ENCODE results near the gene HECW1. TPM values are rescaled to one million over a fixed set of nuclear protein-coding genes. Genes with fewer than 3 reads are reported as not detected.

HECW1 gene
- total and polyA plus RNA-seq, 2 experiments from 2014 or later, result 2.0 to 4.8 TPM

- no peak overlapping the region for H2AFZ ChIP-seq
- H3F3A ChIP-seq (ENCODE audit: insufficient read depth), result peaks cover 9% of the 10 kb centered on the region
- WGBS, 2 experiments (ENCODE audit: low coverage in 1 of 2, low lambda C conversion rate in 2 of 2, missing lambda C conversion rate in 2 of 2), result 98 to 99% methylated on average over 4 of the region's 4 CpGs
- in situ Hi-C loops (cut with MboI), result no loop called here
- H3K36me3 ChIP-seq (ENCODE audit: low read depth), result no peaks in the 10 kb centered on the region
- H3K4me3 ChIP-seq, result no peak overlapping the region
- DNase-seq, result no peak
- H3K9ac ChIP-seq, result no peak overlapping the region
- H3K9me3 ChIP-seq (ENCODE audit: low read depth), result no peaks in the 10 kb centered on the region
- TF ChIP-seq EZH2phosphoT487 (IDR thresholded peaks at IDR 0.05; ENCODE audit: insufficient read depth, low read depth), result no peak
- no peak overlapping the region for H3K27ac ChIP-seq
- no peaks in the 10 kb centered on the region for H3K9me2 ChIP-seq (ENCODE audit: insufficient read depth)
- no peaks in the 10 kb centered on the region for H4K20me1 ChIP-seq (ENCODE audit: insufficient read depth)
- no peak overlapping the region for H3K4me2 ChIP-seq (ENCODE audit: unreplicated experiment)
- no peaks in the 10 kb centered on the region for H3K79me2 ChIP-seq (ENCODE audit: insufficient read depth)
- peaks cover 19% of the 10 kb centered on the region for H3K4me1 ChIP-seq (ENCODE audit: insufficient read depth)
- H3K27me3 ChIP-seq (replicated peaks; ENCODE audit: insufficient read depth), result no peaks in the 10 kb centered on the region
Measured at GRCh38 chr7:43138710-43139109, 26.3 kb downstream of the HECW1 start.

- H3K27me3 ChIP-seq (replicated peaks; ENCODE audit: insufficient read depth), result no peaks in the 10 kb centered on the region
- no peaks in the 10 kb centered on the region for H4K20me1 ChIP-seq (ENCODE audit: insufficient read depth)
- no peaks in the 10 kb centered on the region for H3K9me3 ChIP-seq (ENCODE audit: low read depth)
- in situ Hi-C loops (cut with MboI), result no loop called here
- no peaks in the 10 kb centered on the region for H3K79me2 ChIP-seq (ENCODE audit: insufficient read depth)
- no peaks in the 10 kb centered on the region for H3K36me3 ChIP-seq (ENCODE audit: low read depth)
- TF ChIP-seq EZH2 (IDR thresholded peaks at IDR 0.05; ENCODE audit: insufficient read depth, poor library complexity, severe bottlenecking) (no peak), EZH2phosphoT487 (IDR thresholded peaks at IDR 0.05; ENCODE audit: insufficient read depth, low read depth) (no peak)
- no peak overlapping the region for H2AFZ ChIP-seq
- peak; percentile 19 for DNase-seq
- no peak overlapping the region for H3K9ac ChIP-seq
- H3F3A ChIP-seq (ENCODE audit: insufficient read depth), result peaks cover 9% of the 10 kb centered on the region
- no peak overlapping the region for H3K4me3 ChIP-seq
- 60 to 72% methylated on average over 2 of the region's 2 CpGs for WGBS, 2 experiments (ENCODE audit: low coverage in 1 of 2, low lambda C conversion rate in 2 of 2, missing lambda C conversion rate in 2 of 2)
- no peaks in the 10 kb centered on the region for H3K9me2 ChIP-seq (ENCODE audit: insufficient read depth)
- no peak overlapping the region for H3K27ac ChIP-seq
- H3K4me2 ChIP-seq (ENCODE audit: unreplicated experiment), result no peak overlapping the region
- peaks cover 19% of the 10 kb centered on the region for H3K4me1 ChIP-seq (ENCODE audit: insufficient read depth)
Measured at GRCh38 chr7:43139137-43139536, 26.7 kb downstream of the HECW1 start.

- no peaks in the 10 kb centered on the region for H3K9me3 ChIP-seq (ENCODE audit: low read depth)
- no peaks in the 10 kb centered on the region for H3K36me3 ChIP-seq (ENCODE audit: low read depth)
- H3K4me3 ChIP-seq, result no peak overlapping the region
- H2AFZ ChIP-seq, result no peak overlapping the region
- H3K27me3 ChIP-seq (replicated peaks; ENCODE audit: insufficient read depth), result no peaks in the 10 kb centered on the region
- DNase-seq, result no peak
- H3K27ac ChIP-seq, result no peak overlapping the region
- peaks cover 16% of the 10 kb centered on the region for H3K4me1 ChIP-seq (ENCODE audit: insufficient read depth)
- no peaks in the 10 kb centered on the region for H3K9me2 ChIP-seq (ENCODE audit: insufficient read depth)
- H3K4me2 ChIP-seq (ENCODE audit: unreplicated experiment), result no peak overlapping the region
- no peak overlapping the region for H3K9ac ChIP-seq
- H3F3A ChIP-seq (ENCODE audit: insufficient read depth), result peaks cover 9% of the 10 kb centered on the region
- in situ Hi-C loops (cut with MboI), result no loop called here
- TF ChIP-seq EZH2phosphoT487 (IDR thresholded peaks at IDR 0.05; ENCODE audit: insufficient read depth, low read depth) (no peak), EZH2 (IDR thresholded peaks at IDR 0.05; ENCODE audit: insufficient read depth, poor library complexity, severe bottlenecking) (no peak)
- H3K79me2 ChIP-seq (ENCODE audit: insufficient read depth), result no peaks in the 10 kb centered on the region
- H4K20me1 ChIP-seq (ENCODE audit: insufficient read depth), result no peaks in the 10 kb centered on the region
- WGBS, 2 experiments (ENCODE audit: low coverage in 1 of 2, low lambda C conversion rate in 2 of 2, missing lambda C conversion rate in 2 of 2), result 98 to 99% methylated on average over 7 of the region's 7 CpGs
Measured at GRCh38 chr7:43140186-43140585, 27.7 kb downstream of the HECW1 start.

GRCh38 chr7:43141091-43141490, 28.6 kb downstream of the HECW1 start:
- Histone ChIP-seq H3K79me2 (ENCODE audit: insufficient read depth) (no peaks in the 10 kb centered on the region), H4K20me1 (ENCODE audit: insufficient read depth) (no peaks in the 10 kb centered on the region), H2AFZ (no peak overlapping the region), H3K36me3 (ENCODE audit: low read depth) (no peaks in the 10 kb centered on the region), H3K27me3 (replicated peaks; ENCODE audit: insufficient read depth) (no peaks in the 10 kb centered on the region), H3K4me1 (ENCODE audit: insufficient read depth) (peaks cover 14% of the 10 kb centered on the region), H3K9ac (no peak overlapping the region), H3K4me2 (ENCODE audit: unreplicated experiment) (no peak overlapping the region), H3K4me3 (no peak overlapping the region), H3K27ac (no peak overlapping the region), H3K9me2 (ENCODE audit: insufficient read depth) (no peaks in the 10 kb centered on the region), H3K9me3 (ENCODE audit: low read depth) (no peaks in the 10 kb centered on the region), H3F3A (ENCODE audit: insufficient read depth) (peaks cover 9% of the 10 kb centered on the region)
- TF ChIP-seq EZH2phosphoT487 (IDR thresholded peaks at IDR 0.05; ENCODE audit: insufficient read depth, low read depth), result no peak
- no peak for TF ChIP-seq EZH2 (IDR thresholded peaks at IDR 0.05; ENCODE audit: insufficient read depth, poor library complexity, severe bottlenecking)
- in situ Hi-C loops (cut with MboI), result no loop called here
- DNase-seq, result no peak
- 84 to 86% methylated on average over 5 of the region's 5 CpGs for WGBS, 2 experiments (ENCODE audit: low coverage in 1 of 2, low lambda C conversion rate in 2 of 2, missing lambda C conversion rate in 2 of 2)

GRCh38 chr7:43142703-43143102, 30.3 kb downstream of the HECW1 start:
- 65 to 66% methylated on average over 5 of the region's 5 CpGs for WGBS, 2 experiments (ENCODE audit: low coverage in 1 of 2, low lambda C conversion rate in 2 of 2, missing lambda C conversion rate in 2 of 2)
- in situ Hi-C loops (cut with MboI), result no loop called here

More at GRCh38 chr7:43142703-43143102, 30.3 kb downstream of the HECW1 start:
- Histone ChIP-seq H3K4me2 (ENCODE audit: unreplicated experiment) (no peak overlapping the region), H3K36me3 (ENCODE audit: low read depth) (no peaks in the 10 kb centered on the region), H3F3A (ENCODE audit: insufficient read depth) (peaks cover 9% of the 10 kb centered on the region; the same call in 1 of the 2 replicates), H3K79me2 (ENCODE audit: insufficient read depth) (no peaks in the 10 kb centered on the region), H3K9me2 (ENCODE audit: insufficient read depth) (no peaks in the 10 kb centered on the region), H4K20me1 (ENCODE audit: insufficient read depth) (no peaks in the 10 kb centered on the region), H2AFZ (no peak overlapping the region), H3K4me3 (no peak overlapping the region), H3K27me3 (replicated peaks; ENCODE audit: insufficient read depth) (no peaks in the 10 kb centered on the region), H3K9ac (no peak overlapping the region), H3K9me3 (ENCODE audit: low read depth) (no peaks in the 10 kb centered on the region), H3K27ac (no peak overlapping the region), H3K4me1 (ENCODE audit: insufficient read depth) (peaks cover 6% of the 10 kb centered on the region)
- TF ChIP-seq EZH2phosphoT487 (IDR thresholded peaks at IDR 0.05; ENCODE audit: insufficient read depth, low read depth) (no peak), EZH2 (IDR thresholded peaks at IDR 0.05; ENCODE audit: insufficient read depth, poor library complexity, severe bottlenecking) (no peak)
- DNase-seq, result no peak
